ENCODE data around the gene MAP4K4. TPM values are rescaled to one million over a fixed set of nuclear protein-coding genes. Genes with fewer than 3 reads are reported as not detected.
A peak's percentile ranks its signal among the peaks of the same experiment; 100 is the strongest.

The MAP4K4 gene
- total RNA-seq, 1 donor from 2014 or later = 175 TPM

DNA sequence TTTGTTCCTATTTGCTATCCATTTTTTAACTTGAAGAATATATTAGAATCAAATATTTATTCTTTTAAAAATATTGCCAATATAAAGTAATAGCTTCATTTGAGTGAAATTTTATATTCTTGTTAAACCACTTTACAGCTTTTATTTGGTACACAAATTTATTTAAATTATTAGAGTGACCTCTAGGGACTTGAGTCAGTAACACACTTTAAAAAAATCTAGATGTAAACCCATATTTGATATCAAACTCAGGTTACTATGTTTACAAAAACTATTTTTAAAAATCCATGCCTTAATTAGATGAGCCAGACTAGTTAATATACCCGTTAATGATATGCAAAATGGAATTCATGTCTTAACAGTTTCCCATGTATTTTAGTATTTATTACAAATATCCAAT is 134.6 kb downstream of the MAP4K4 start:
- Mint-ChIP-seq H3K27me3 (ENCODE audit: low read depth) (no peaks in the 10 kb centered on the region), H3K9me3 (no peaks in the 10 kb centered on the region), H3K36me3 (peaks cover 28% of the 10 kb centered on the region), H3K4me3 (no peak overlapping the region), H3K4me1 (peaks cover 35% of the 10 kb centered on the region), H3K27ac (no peak overlapping the region)
- DNase-seq (ENCODE audit: low spot score in 2 of 2, unreplicated experiment in 2 of 2) = no peak
- TF ChIP-seq, protein P1, sequence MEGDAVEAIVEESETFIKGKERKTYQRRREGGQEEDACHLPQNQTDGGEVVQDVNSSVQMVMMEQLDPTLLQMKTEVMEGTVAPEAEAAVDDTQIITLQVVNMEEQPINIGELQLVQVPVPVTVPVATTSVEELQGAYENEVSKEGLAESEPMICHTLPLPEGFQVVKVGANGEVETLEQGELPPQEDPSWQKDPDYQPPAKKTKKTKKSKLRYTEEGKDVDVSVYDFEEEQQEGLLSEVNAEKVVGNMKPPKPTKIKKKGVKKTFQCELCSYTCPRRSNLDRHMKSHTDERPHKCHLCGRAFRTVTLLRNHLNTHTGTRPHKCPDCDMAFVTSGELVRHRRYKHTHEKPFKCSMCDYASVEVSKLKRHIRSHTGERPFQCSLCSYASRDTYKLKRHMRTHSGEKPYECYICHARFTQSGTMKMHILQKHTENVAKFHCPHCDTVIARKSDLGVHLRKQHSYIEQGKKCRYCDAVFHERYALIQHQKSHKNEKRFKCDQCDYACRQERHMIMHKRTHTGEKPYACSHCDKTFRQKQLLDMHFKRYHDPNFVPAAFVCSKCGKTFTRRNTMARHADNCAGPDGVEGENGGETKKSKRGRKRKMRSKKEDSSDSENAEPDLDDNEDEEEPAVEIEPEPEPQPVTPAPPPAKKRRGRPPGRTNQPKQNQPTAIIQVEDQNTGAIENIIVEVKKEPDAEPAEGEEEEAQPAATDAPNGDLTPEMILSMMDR (IDR thresholded peaks at IDR 0.05; ENCODE audit: unreplicated experiment) = peak; percentile 61

DNA sequence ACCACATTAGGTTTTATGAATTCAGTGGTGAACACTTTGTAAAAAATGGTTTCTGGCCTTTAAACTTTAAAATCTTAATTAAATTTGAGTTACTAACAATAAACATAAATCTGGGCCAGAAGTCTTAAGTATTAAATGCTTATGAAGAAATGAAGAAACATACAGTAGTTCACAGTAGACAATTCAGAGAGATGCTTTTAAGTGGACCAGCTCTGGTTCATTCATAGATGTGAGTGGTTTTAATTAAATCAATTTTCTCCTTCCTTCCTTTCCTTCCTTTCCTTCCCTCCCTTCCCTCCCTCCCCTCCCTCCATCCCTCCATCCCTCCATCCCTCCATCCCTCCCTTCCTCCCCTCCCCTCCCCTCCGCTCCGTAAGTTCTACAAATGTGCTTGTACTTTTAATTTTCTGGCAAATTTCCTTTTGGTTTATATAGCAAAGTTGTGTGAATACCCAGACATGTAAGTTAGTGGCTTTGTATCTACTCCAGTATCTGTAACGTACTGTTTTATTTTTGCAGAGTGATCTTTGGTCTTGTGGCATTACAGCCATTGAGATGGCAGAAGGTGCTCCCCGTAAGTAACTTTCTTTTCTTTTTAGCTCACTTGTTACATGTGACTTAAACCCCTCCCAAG is 136.5 kb downstream of the MAP4K4 start:
- H3K9me3 Mint-ChIP-seq = no peaks in the 10 kb centered on the region
- no peaks in the 10 kb centered on the region for H3K27me3 Mint-ChIP-seq (ENCODE audit: low read depth)
- no peak overlapping the region for H3K4me3 Mint-ChIP-seq
- no peak for DNase-seq (ENCODE audit: low spot score in 2 of 2, unreplicated experiment in 2 of 2)
- H3K36me3 Mint-ChIP-seq = peaks cover 38% of the 10 kb centered on the region
- peaks cover 16% of the 10 kb centered on the region for H3K4me1 Mint-ChIP-seq
- TF ChIP-seq, protein P1 (IDR thresholded peaks at IDR 0.05; ENCODE audit: unreplicated experiment) = no peak
- no peak overlapping the region for H3K27ac Mint-ChIP-seq

DNA sequence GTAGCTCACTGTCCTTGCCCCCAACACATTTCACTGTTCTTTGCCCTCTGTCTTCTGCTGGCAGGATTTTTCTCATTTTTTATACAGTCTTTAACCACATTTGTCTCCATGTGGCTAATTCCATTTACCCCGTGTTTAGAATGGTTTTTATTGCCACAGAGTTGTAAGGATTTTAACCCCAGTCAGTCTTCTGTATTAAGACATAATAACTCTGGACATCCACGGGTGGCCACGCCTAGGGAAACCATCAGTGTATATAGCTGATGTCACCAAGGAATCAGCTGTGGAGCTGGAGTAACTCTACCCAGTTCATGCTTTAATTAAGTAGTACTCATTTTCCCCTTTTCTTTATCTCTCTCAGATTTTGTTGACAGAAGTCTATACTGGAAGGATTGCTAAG is 139.8 kb downstream of the MAP4K4 start:
- Mint-ChIP-seq H3K36me3 (peaks cover 47% of the 10 kb centered on the region), H3K27me3 (ENCODE audit: low read depth) (no peaks in the 10 kb centered on the region), H3K4me1 (no peaks in the 10 kb centered on the region), H3K9me3 (no peaks in the 10 kb centered on the region), H3K27ac (peak overlapping the region; percentile 1), H3K4me3 (no peak overlapping the region)
- TF ChIP-seq, protein P1 (IDR thresholded peaks at IDR 0.05; ENCODE audit: unreplicated experiment) = no peak
- no peak for DNase-seq (ENCODE audit: low spot score in 2 of 2, unreplicated experiment in 2 of 2)

DNA sequence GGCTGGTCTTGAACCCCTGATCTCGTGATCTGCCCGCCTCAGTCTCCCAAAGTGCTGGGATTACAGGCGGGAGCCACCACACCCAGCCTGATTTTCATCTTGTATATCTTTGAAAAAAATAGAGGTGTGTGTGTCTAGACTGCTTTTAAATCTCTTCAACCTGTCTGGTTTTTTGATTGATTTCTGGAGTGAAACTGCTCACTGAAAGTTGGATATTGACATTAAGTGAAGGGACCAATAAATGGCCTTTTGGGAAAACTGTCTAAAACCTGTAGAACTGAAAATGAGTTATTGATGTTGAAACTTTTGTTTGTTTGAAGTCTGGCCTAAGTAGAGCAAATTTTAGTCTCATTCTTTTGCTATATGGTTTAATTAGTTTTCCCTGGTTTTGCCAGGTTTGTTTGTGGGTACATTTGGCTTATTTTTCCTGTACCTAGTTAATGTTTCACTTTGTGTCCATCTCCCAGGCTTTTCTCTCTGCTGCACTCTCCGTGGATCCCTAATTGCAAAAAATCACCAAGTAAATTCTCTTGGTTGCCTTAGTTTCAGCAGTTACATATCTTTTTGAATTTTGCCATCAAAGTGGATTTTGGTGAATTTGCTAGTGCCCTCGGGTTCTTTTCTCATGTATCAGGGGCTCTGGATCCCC is 144.3 kb downstream of the MAP4K4 start:
- TF ChIP-seq, protein P1 (IDR thresholded peaks at IDR 0.05; ENCODE audit: unreplicated experiment) = no peak
- H3K4me3 Mint-ChIP-seq = no peak overlapping the region
- peak overlapping the region; percentile 37 for H3K27ac Mint-ChIP-seq
- DNase-seq (ENCODE audit: low spot score in 2 of 2, unreplicated experiment in 2 of 2) = no peak
- H3K27me3 Mint-ChIP-seq (ENCODE audit: low read depth) = no peaks in the 10 kb centered on the region
- no peaks in the 10 kb centered on the region for H3K9me3 Mint-ChIP-seq
- H3K4me1 Mint-ChIP-seq = no peaks in the 10 kb centered on the region
- H3K36me3 Mint-ChIP-seq = peaks cover 58% of the 10 kb centered on the region

DNA sequence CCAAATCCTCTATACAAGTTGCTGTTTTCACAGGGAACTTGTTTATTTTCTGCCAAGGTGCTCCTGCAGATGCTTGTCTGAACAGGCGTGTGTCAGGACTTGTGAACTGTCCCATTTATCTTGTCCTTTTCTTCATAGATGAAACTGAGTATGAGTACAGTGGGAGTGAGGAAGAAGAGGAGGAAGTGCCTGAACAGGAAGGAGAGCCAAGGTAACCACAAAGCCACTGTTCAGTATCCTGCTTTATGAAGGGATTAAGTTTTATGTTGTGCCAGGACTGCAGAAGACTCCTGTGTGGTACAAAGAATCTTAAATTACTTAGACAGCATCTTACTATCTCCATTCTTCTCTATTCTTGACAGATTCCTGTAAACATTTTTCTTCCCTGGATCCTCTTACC is 145.0 kb downstream of the MAP4K4 start:
- H3K36me3 Mint-ChIP-seq = peaks cover 52% of the 10 kb centered on the region

More for the DNA sequence above, 145.0 kb downstream of the MAP4K4 start:
- no peaks in the 10 kb centered on the region for H3K9me3 Mint-ChIP-seq
- H3K4me3 Mint-ChIP-seq = no peak overlapping the region
- peak overlapping the region; percentile 37 for H3K27ac Mint-ChIP-seq
- no peak for DNase-seq (ENCODE audit: low spot score in 2 of 2, unreplicated experiment in 2 of 2)
- no peaks in the 10 kb centered on the region for H3K27me3 Mint-ChIP-seq (ENCODE audit: low read depth)
- no peaks in the 10 kb centered on the region for H3K4me1 Mint-ChIP-seq
- TF ChIP-seq, protein P1 (IDR thresholded peaks at IDR 0.05; ENCODE audit: unreplicated experiment) = no peak

Measured in mesothelial cell of epicardium (in vitro differentiated cells).